Measurements from ENCODE around the gene IL22RA2. TPM values are rescaled to one million over a fixed set of nuclear protein-coding genes. Genes with fewer than 3 reads are reported as not detected.
A peak's percentile ranks its signal among the peaks of the same experiment; 100 is the strongest.

IL22RA2 gene
- total RNA-seq, 1 donor from 2014 or later = not detected

DNA sequence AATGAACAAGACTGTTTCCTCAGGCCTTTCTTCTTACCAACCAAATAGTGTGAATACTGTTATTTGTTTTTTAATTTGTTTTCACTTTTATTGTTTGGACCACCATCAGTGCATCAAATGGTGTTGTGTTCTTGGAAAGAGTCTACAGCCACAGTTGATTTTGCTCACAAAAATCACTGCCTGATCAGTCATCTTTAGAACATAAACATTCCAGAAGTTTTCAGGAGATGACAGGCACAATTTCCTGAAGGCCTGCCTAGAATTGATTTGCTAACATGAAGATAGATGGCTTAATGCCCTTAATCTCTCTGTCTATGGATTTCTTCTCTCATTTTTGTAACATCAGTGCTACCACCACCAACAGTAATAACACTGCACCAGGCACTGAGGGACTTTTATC, 13.5 kb downstream of the IL22RA2 start:
- TF ChIP-seq, protein P1, sequence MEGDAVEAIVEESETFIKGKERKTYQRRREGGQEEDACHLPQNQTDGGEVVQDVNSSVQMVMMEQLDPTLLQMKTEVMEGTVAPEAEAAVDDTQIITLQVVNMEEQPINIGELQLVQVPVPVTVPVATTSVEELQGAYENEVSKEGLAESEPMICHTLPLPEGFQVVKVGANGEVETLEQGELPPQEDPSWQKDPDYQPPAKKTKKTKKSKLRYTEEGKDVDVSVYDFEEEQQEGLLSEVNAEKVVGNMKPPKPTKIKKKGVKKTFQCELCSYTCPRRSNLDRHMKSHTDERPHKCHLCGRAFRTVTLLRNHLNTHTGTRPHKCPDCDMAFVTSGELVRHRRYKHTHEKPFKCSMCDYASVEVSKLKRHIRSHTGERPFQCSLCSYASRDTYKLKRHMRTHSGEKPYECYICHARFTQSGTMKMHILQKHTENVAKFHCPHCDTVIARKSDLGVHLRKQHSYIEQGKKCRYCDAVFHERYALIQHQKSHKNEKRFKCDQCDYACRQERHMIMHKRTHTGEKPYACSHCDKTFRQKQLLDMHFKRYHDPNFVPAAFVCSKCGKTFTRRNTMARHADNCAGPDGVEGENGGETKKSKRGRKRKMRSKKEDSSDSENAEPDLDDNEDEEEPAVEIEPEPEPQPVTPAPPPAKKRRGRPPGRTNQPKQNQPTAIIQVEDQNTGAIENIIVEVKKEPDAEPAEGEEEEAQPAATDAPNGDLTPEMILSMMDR (conservative IDR thresholded peaks at IDR 0.05; ENCODE audit: low read depth, low read length) = no peak
- H3K4me3 ChIP-seq (ENCODE audit: low read depth, low read length) = no peak overlapping the region
- no peak for DNase-seq (ENCODE audit: low read depth)

DNA sequence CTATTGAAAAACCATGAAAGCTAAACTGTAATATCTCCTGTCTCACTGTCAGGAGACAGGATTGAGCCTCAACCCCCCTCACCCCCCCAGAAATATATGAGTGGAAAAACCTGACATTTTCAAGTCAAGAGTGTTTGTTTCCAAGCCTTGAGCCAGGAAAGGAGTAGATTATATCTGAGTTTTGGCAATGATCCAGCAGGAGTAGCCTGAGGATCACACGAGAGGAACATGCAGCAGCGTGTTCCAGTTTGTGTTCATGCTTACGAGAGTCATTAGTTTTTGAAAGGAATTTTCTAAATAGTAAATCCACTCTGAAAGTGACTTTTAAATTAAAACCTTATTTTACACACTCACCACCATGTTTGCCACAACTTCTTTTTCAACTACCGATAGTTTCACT, 15.8 kb downstream of the IL22RA2 start:
- TF ChIP-seq, protein P1 (conservative IDR thresholded peaks at IDR 0.05; ENCODE audit: low read depth, low read length) = no peak
- DNase-seq (ENCODE audit: low read depth) = no peak
- H3K4me3 ChIP-seq (ENCODE audit: low read depth, low read length) = no peak overlapping the region

DNA sequence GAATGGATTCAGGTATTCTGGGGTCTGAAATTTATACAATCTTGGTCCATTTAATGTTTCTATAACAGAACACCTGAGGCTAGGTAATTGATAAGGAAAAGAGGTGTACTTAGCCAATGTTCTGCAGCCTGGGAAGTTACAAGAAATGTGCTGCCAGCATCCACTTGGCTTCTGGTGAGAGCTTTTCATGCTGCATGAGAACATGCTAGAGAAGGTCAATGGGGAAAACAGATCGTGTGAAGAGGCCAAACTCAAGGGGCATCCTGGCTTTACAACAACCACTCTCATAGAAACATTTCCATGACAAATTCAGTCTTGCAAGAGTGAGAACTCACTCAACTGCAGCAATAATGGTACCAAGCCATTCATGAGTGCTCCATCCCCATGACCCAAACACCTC, 16.8 kb downstream of the IL22RA2 start:
- H3K4me3 ChIP-seq (ENCODE audit: low read depth, low read length) = no peak overlapping the region
- DNase-seq (ENCODE audit: low read depth) = no peak
- TF ChIP-seq, protein P1 (conservative IDR thresholded peaks at IDR 0.05; ENCODE audit: low read depth, low read length) = no peak

DNA sequence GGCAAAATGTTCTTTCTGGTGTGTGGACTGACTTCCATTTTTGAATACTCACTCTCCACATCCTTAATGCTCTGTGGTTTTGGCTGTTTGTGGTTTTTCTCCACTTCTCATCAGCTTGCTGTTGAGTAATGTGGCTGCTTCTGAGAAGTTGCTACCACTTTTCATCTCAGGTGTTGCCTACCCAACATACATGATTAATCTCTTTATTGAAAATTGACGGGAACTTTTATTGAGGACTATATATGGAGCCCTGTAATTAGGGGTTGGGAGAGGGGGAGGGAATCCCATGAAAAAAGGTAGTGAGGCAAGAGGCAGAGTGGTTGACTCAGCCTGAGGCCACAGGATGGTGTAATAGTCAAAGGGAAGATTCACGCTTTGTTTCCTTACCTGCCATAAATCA, 17.6 kb downstream of the IL22RA2 start:
- TF ChIP-seq, protein P1 (conservative IDR thresholded peaks at IDR 0.05; ENCODE audit: low read depth, low read length) = peak; percentile 35
- H3K4me3 ChIP-seq (ENCODE audit: low read depth, low read length) = no peak overlapping the region
- peak; percentile 15 for DNase-seq (ENCODE audit: low read depth)

DNA sequence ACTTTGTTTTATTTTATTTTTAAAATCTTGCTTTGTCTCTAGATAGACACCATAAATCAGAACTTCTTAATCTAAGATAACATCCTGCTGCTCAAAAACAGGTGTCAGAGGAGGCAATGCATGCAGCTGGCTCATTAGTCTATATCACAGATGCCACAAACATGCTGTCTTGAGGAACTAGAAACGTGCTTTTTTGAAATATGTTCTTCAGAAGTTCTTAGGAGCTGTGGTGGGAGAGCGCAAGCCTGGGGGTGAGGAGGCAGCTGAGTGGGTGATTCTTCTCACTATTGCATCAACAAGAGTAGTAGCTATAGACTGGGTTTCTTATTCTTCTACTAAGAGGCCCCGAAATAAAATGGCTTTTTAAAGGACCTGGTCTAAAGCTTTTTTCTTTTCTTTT, 23.4 kb downstream of the IL22RA2 start:
- TF ChIP-seq, protein P1 (conservative IDR thresholded peaks at IDR 0.05; ENCODE audit: low read depth, low read length) = no peak
- DNase-seq (ENCODE audit: low read depth) = no peak
- H3K4me3 ChIP-seq (ENCODE audit: low read depth, low read length) = no peak overlapping the region

DNA sequence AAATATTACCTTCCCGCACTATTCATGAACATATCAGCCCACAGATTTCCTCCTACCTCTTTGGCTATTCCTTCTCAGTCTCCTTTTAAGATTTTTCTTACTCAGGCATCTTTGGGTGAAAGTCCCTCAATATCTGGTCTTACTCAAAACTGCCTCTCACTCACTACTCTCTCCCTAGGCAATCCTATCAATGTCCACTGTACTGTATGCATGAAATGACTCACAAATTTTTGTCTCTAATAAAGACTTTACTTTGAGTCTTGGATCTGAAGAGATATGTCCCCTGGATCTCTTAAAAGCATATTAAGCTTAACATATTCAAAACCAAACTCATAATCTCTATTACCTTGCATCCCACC, 24.4 kb downstream of the IL22RA2 start:
- no peak overlapping the region for H3K4me3 ChIP-seq (ENCODE audit: low read depth, low read length)

More for the DNA sequence above, 24.4 kb downstream of the IL22RA2 start:
- no peak for DNase-seq (ENCODE audit: low read depth)
- TF ChIP-seq, protein P1 (conservative IDR thresholded peaks at IDR 0.05; ENCODE audit: low read depth, low read length) = no peak
